GM12878 (cell line): ENCODE measurements around the gene BCAS3. TPM values are rescaled to one million over a fixed set of nuclear protein-coding genes. Genes with fewer than 3 reads are reported as not detected.

ENCODE experiments used
- ATAC-seq: fragments of 200-7000 bp; cut with Tn5 transposase; 3 replicates; pipeline ENCODE4 v1.9.1; 2020; ENCODE audit warnings: mild to moderate bottlenecking, moderate library complexity
- BruUV-seq: library from RNA; stranded (reverse); fragments of 400-500 nt; replicated peaks from 2 replicates; lab custom pipeline; 2021; lab: Mats Ljungman, UMichigan
- CTCF ChIA-PET: fragments of 300-600 bp; sonication (Branson Sonifier 250); formaldehyde crosslinking; extraction: SDS; loops from one replicate; lab custom pipeline; 2021; ENCODE audit warnings: inconsistent platforms; lab: Yijun Ruan, JAX
- POLR2A ChIA-PET: fragments of 350-600 bp; formaldehyde crosslinking; extraction: SDS; loops from one replicate; lab custom pipeline; 2021; ENCODE audit warnings: inconsistent platforms; lab: Charles Lee
- RAD21 ChIA-PET: fragments of 300-600 bp; sonication (Branson Sonifier 250); formaldehyde crosslinking; loops from one replicate; lab custom pipeline; 2023; ENCODE audit warnings: antibody characterized with exemption; ENCODE audit not compliant: unreplicated experiment; lab: Charles Lee
- SMC1A ChIA-PET: fragments of 300-600 bp; sonication (Branson Sonifier 250); formaldehyde crosslinking; loops from one replicate; lab custom pipeline; 2023; ENCODE audit not compliant: unreplicated experiment, uncharacterized antibody; lab: Charles Lee
- DNase-seq: peaks from one replicate; pipeline ENCODE4 v3.0.0-alpha.2; 2011; ENCODE audit warnings: low read depth, low spot score
- FAIRE-seq: peaks from 3 replicates; lab custom pipeline; 2011; peaks lifted over from hg19 to GRCh38; lab: Jason Lieb, UNC
- H2AFZ ChIP-seq: 2 replicates; pipeline ENCODE4 v1.6.0; 2011; ENCODE audit warnings: low read depth, low read length, control low read depth; ENCODE audit not compliant: control insufficient read depth
- H3K27ac ChIP-seq: 2 replicates; pipeline ENCODE4 v1.5.1; 2011; ENCODE audit warnings: control low read depth; ENCODE audit not compliant: control insufficient read depth, insufficient read depth
- H3K27me3 ChIP-seq, 2 experiments: replicated peaks in 1 of 2; 2 replicates each; pipeline versions ENCODE4 v1.6.0 to v1.6.1; 2011; ENCODE audit warnings: low read length in 1 of 2; ENCODE audit not compliant: control insufficient read depth in 2 of 2, insufficient read depth in 2 of 2
- H3K36me3 ChIP-seq, 2 experiments: 2 replicates each; pipeline ENCODE4 v1.5.1; 2011; ENCODE audit warnings: low read length in 1 of 2; ENCODE audit not compliant: control insufficient read depth in 2 of 2, insufficient read depth in 2 of 2
- H3K4me1 ChIP-seq: 2 replicates; pipeline ENCODE4 v1.6.1; 2011; ENCODE audit warnings: mild to moderate bottlenecking, low read length, moderate library complexity, mixed read lengths; ENCODE audit not compliant: control insufficient read depth, insufficient read depth
- H3K4me2 ChIP-seq: 2 replicates; pipeline ENCODE4 v1.6.0; 2011; ENCODE audit warnings: control low read depth; ENCODE audit not compliant: control insufficient read depth, insufficient read depth
- H3K4me3 ChIP-seq: fragments of 200-600 bp; sonication (generic); 2 replicates; pipeline ENCODE4 v1.5.1; 2016
- H3K79me2 ChIP-seq: 2 replicates; pipeline ENCODE4 v1.6.0; 2011; ENCODE audit warnings: low read length; ENCODE audit not compliant: control insufficient read depth, insufficient read depth
- H3K9ac ChIP-seq: 2 replicates; pipeline ENCODE4 v1.8.0; 2011; ENCODE audit warnings: low read length, control low read depth, mixed read lengths; ENCODE audit not compliant: control insufficient read depth, insufficient read depth
- H3K9me3 ChIP-seq: replicated peaks from 3 replicates; pipeline ENCODE4 v1.5.1; 2011; ENCODE audit warnings: mild to moderate bottlenecking, low read length; ENCODE audit not compliant: control insufficient read depth, insufficient read depth
- H4K20me1 ChIP-seq: 2 replicates; pipeline ENCODE4 v1.6.0; 2011; ENCODE audit not compliant: control insufficient read depth, insufficient read depth
- CEBPZ ChIP-seq: fragments of 150-350 bp; IDR thresholded peaks from 2 replicates; pipeline ENCODE4 v1.6.1; 2016; ENCODE audit warnings: low read depth, low read length
- CHD4 ChIP-seq: fragments of 200-600 bp; sonication (generic); IDR thresholded peaks from 2 replicates; pipeline ENCODE4 v1.6.1; 2016; ENCODE audit warnings: mild to moderate bottlenecking
- GATAD2B ChIP-seq: fragments of 450-650 bp; conservative IDR thresholded peaks from 2 replicates; pipeline ENCODE4 v1.6.1; 2017; ENCODE audit warnings: low read depth, mild to moderate bottlenecking, moderate library complexity
- MLLT1 ChIP-seq: fragments of 450-650 bp; IDR thresholded peaks from 2 replicates; pipeline ENCODE4 v1.6.1; 2016; ENCODE audit warnings: mild to moderate bottlenecking
- NFYB ChIP-seq: IDR thresholded peaks from 2 replicates; pipeline ENCODE4 v1.6.1; 2011; ENCODE audit warnings: low read depth, mild to moderate bottlenecking, low read length, improper control_type of control experiment, moderate library complexity; ENCODE audit not compliant: insufficient read depth
- POU2F2 ChIP-seq: IDR thresholded peaks from 3 replicates; pipeline ENCODE4 v1.6.1; 2011; ENCODE audit warnings: low read depth, mild to moderate bottlenecking, low read length, borderline replicate concordance
- RB1 ChIP-seq: fragments of 450-650 bp; formaldehyde crosslinking; IDR thresholded peaks from 2 replicates; pipeline ENCODE4 v1.6.1; 2017; ENCODE audit warnings: mild to moderate bottlenecking, borderline replicate concordance
- RBBP5 ChIP-seq: fragments of 200-600 bp; sonication (generic); conservative IDR thresholded peaks from 2 replicates; pipeline ENCODE4 v1.6.1; 2016
- ZNF207 ChIP-seq: fragments of 450-650 bp; IDR thresholded peaks from 2 replicates; pipeline ENCODE4 v1.6.1; 2014; ENCODE audit warnings: antibody characterized with exemption, mild to moderate bottlenecking, borderline replicate concordance
- WGBS: methylation state at CpG from one replicate; pipeline ENCODE4 v1.1.6; 2016; ENCODE audit warnings: low lambda C conversion rate; ENCODE audit not compliant: insufficient replicate concordance, insufficient coverage; ENCODE audit errors: missing lambda C conversion rate; 5-methylcytosine and 5-hydroxymethylcytosine counted together
- in situ Hi-C: fragments of 300-500 bp; cut with MboI; formaldehyde crosslinking; loops from 9 replicates; pipeline ENCODE4 v1.14.3; 2018; ENCODE audit warnings: mixed read lengths
- intact Hi-C: fragments of 100-400 bp; cut with micrococcal nuclease; formaldehyde crosslinking; loops from one replicate; pipeline ENCODE4 v1.14.2; 2022; ENCODE audit not compliant: unreplicated experiment
- polyA plus RNA-seq, 11 experiments: library from polyadenylated mRNA; depleted of rRNA in 4 of 11; unstranded in 6 of 11; stranded (reverse) in 5 of 11; fragments of >200 nt; fragmentation: Nextera tagmentation in 4 of 11; fragmentation: Illumina TruSeq in 1 of 11; extraction: Ambion mirVana in 4 of 11; extraction: Trizol in 1 of 11; gene quantifications; 1 replicate in 1 of 11; 2 replicates in 10 of 11; pipeline versions ENCODE4 v1.2.1 to v1.2.3, GENCODE V29; 2011 to 2016; ENCODE audit warnings: inconsistent platforms in 2 of 11, missing spikeins in 2 of 11, low read depth in 1 of 11
- total RNA-seq, 4 experiments: library from RNA; depleted of rRNA in 3 of 4; stranded (reverse); fragments of >200 nt in 3 of 4; fragmentation: Illumina TruSeq in 1 of 4; extraction: Trizol in 1 of 4; gene quantifications; 2 replicates each; pipeline versions ENCODE4 v1.2.1 to v1.2.3, GENCODE V29; 2013 to 2021
- TF ChIP-seq, protein P1 (sequence below): fragments of 450-650 bp; IDR thresholded peaks from 2 replicates; pipeline ENCODE4 v1.6.1; 2014; ENCODE audit warnings: mild to moderate bottlenecking
- TF ChIP-seq, protein P2 (sequence below): IDR thresholded peaks from 2 replicates; pipeline ENCODE4 v1.6.1; 2011; ENCODE audit warnings: low read depth, low read length, improper control_type of control experiment, borderline replicate concordance

Gene BCAS3
- total and polyA plus RNA-seq, 10 of the 15 experiments (the other 5 are each of a cell fraction or from before 2014, with no cell fraction given): 2.1 to 11.0 (median 6.6) TPM

DNA sequence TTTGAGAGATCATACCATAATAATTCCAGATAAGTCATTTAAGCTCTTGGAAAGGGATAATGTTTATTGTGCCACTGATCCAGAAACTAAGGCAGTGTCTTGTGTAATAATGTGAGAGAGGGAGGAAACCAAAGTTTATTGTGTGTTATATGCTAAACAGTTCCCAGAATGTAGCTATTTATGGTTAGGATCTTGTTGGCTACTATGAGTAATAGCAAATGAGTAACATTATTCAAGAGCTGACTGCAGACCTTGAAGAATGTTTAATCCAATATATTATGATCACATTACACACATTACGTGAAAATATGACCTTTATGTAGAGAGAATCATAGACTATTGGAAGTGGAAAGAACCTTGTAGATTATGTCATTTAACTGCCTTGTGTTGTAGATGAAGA lies 139.5 kb downstream of the BCAS3 start:
- H3K27me3 ChIP-seq: no peaks in the 10 kb centered on the region
- no peak overlapping the region for H3K9ac ChIP-seq
- H3K79me2 ChIP-seq: no peaks in the 10 kb centered on the region
- ChIA-PET CTCF (no interaction called here), POLR2A (no interaction called here)
- in situ Hi-C loops: no loop called here
- no peak for ATAC-seq
- no peaks in the 10 kb centered on the region for H3K4me1 ChIP-seq
- TF ChIP-seq CEBPZ: no peak
- no peak for TF ChIP-seq CHD4
- TF ChIP-seq RBBP5: no peak
- no peak for TF ChIP-seq NFYB
- TF ChIP-seq, protein P1, sequence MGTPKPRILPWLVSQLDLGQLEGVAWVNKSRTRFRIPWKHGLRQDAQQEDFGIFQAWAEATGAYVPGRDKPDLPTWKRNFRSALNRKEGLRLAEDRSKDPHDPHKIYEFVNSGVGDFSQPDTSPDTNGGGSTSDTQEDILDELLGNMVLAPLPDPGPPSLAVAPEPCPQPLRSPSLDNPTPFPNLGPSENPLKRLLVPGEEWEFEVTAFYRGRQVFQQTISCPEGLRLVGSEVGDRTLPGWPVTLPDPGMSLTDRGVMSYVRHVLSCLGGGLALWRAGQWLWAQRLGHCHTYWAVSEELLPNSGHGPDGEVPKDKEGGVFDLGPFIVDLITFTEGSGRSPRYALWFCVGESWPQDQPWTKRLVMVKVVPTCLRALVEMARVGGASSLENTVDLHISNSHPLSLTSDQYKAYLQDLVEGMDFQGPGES: no peak
- no peak for TF ChIP-seq POU2F2
- TF ChIP-seq, protein P2, sequence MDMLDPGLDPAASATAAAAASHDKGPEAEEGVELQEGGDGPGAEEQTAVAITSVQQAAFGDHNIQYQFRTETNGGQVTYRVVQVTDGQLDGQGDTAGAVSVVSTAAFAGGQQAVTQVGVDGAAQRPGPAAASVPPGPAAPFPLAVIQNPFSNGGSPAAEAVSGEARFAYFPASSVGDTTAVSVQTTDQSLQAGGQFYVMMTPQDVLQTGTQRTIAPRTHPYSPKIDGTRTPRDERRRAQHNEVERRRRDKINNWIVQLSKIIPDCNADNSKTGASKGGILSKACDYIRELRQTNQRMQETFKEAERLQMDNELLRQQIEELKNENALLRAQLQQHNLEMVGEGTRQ: no peak
- TF ChIP-seq MLLT1: no peak
- TF ChIP-seq GATAD2B: no peak
- no peak for TF ChIP-seq ZNF207
- TF ChIP-seq RB1: no peak
- TF ChIP-seq, all 136 proteins: peak for 0
- FAIRE-seq (no peak), DNase-seq (no peak)
- no peak overlapping the region for H3K4me2 ChIP-seq
- H3K27ac ChIP-seq: no peak overlapping the region
- intact Hi-C loops: no loop called here
- RAD21 ChIA-PET: interaction anchor here (1.0 kb wide), 1 partner anchor 96 kb away, joined by 3 read pairs; no protein-coding TSS in a partner anchor
- H3K36me3 ChIP-seq: no peaks in the 10 kb centered on the region
- SMC1A ChIA-PET: no interaction called here
- no TSS peak for BruUV-seq
- no peaks in the 10 kb centered on the region for H4K20me1 ChIP-seq
- 64% methylated on average over 1 of the region's 1 CpG for WGBS
- H2AFZ ChIP-seq: no peak overlapping the region
- no peak overlapping the region for H3K4me3 ChIP-seq
- no peaks in the 10 kb centered on the region for H3K9me3 ChIP-seq
